Left lung (tissue), 10 donors: ENCODE measurements around the gene IKZF1. TPM values are rescaled to one million over a fixed set of nuclear protein-coding genes. Genes with fewer than 3 reads are reported as not detected.

Experiments
- ATAC-seq: fragments of 200-7000 bp; cut with Tn5 transposase; one replicate; pipeline ENCODE4 v1.9.1; 2020; ENCODE audit warnings: moderate library complexity
- DNase-seq, 4 donors: peaks; one replicate each; pipeline ENCODE4 v3.0.0-alpha.2; 2013 to 2020
- H3K27ac ChIP-seq, 2 donors: fragments of 200-600 bp; sonication (generic) in 1 of 2; one replicate each; pipeline versions ENCODE4 v1.5.0 to v1.8.0; 2020 to 2021
- H3K27me3 ChIP-seq, 2 donors: fragments of 200-600 bp; sonication (generic) in 1 of 2; one replicate each; pipeline versions ENCODE4 v1.5.0 to v1.8.0; 2020 to 2021
- H3K36me3 ChIP-seq, 2 donors: fragments of 200-600 bp; sonication (generic) in 1 of 2; one replicate each; pipeline versions ENCODE4 v1.5.0 to v1.8.0; 2020 to 2021
- H3K4me1 ChIP-seq, 2 donors: fragments of 200-600 bp; one replicate each; pipeline ENCODE4 v1.8.0; 2021
- H3K4me3 ChIP-seq, 2 donors: fragments of 200-600 bp; sonication (generic) in 1 of 2; one replicate each; pipeline versions ENCODE4 v1.5.0 to v1.8.0; 2020 to 2021; ENCODE audit warnings: mild to moderate bottlenecking in 1 of 2
- H3K9me3 ChIP-seq, 2 donors: fragments of 200-600 bp; sonication (generic) in 1 of 2; one replicate each; pipeline versions ENCODE4 v1.5.0 to v1.8.0; 2020 to 2021
- CTCF ChIP-seq, 2 donors: fragments of 200-600 bp; sonication (generic) in 1 of 2; IDR thresholded peaks; one replicate each; pipeline versions ENCODE4 v1.5.0 to v1.8.0; 2021; ENCODE audit warnings: antibody characterized with exemption in 2 of 2
- intact Hi-C, 2 donors: fragments of 100-400 bp; cut with DNase I; formaldehyde crosslinking; loops; one replicate each; pipeline versions ENCODE4 v1.11.2 to v1.14.2; 2022
- polyA plus RNA-seq, 6 donors: library from polyadenylated mRNA; unstranded; fragments of 120-200 nt; gene quantifications; one replicate each; pipeline ENCODE4 v1.2.1, GENCODE V29; 2013; ENCODE audit not compliant: insufficient read length in 6 of 6
- total RNA-seq, 2 donors: library from RNA; stranded (reverse); fragmentation: NEBNext Ultra II Directional; extraction: Animal tissue kit (Norgen Biotek cat#: 25700); gene quantifications; one replicate each; pipeline ENCODE4 v1.2.1, GENCODE V29; 2021
- donor health status: DM: no; HTN: yes; CAD: no.
- donor health status: DM: no; HTN: no; CAD: no.

The IKZF1 gene
- total and polyA plus RNA-seq, 8 donors: 1.9 to 50.2 (median 2.3) TPM

GRCh38 chr7:50292165-50292757 lies 12.3 kb upstream of the IKZF1 start:
- ATAC-seq: no peak
- no peak overlapping the region for H3K4me3 ChIP-seq
- H3K36me3 ChIP-seq: no peaks in the 10 kb centered on the region
- no peaks in the 10 kb centered on the region for H3K9me3 ChIP-seq
- no peak for TF ChIP-seq CTCF (IDR thresholded peaks at IDR 0.05)
- intact Hi-C loops: no loop called here
- no peak for DNase-seq
- no peaks in the 10 kb centered on the region for H3K27me3 ChIP-seq
- no peaks in the 10 kb centered on the region for H3K4me1 ChIP-seq
- H3K27ac ChIP-seq: no peak overlapping the region

- ATAC-seq (no peak), DNase-seq (no peak)
- Histone ChIP-seq H3K27me3 (no peaks in the 10 kb centered on the region), H3K4me1 (no peaks in the 10 kb centered on the region), H3K9me3 (no peaks in the 10 kb centered on the region), H3K4me3 (no peak overlapping the region), H3K36me3 (no peaks in the 10 kb centered on the region), H3K27ac (no peak overlapping the region)
- TF ChIP-seq CTCF (IDR thresholded peaks at IDR 0.05): no peak
- intact Hi-C loops: no loop called here
Measured at GRCh38 chr7:50292763-50293162, 11.8 kb upstream of the IKZF1 start.

- no peaks in the 10 kb centered on the region for H3K4me1 ChIP-seq
- H3K27me3 ChIP-seq: no peaks in the 10 kb centered on the region
- no peak overlapping the region for H3K4me3 ChIP-seq
- intact Hi-C loops: no loop called here
- DNase-seq: no peak
- no peaks in the 10 kb centered on the region for H3K36me3 ChIP-seq
- no peak for ATAC-seq
- no peak overlapping the region for H3K27ac ChIP-seq
- H3K9me3 ChIP-seq: no peaks in the 10 kb centered on the region
- TF ChIP-seq CTCF (IDR thresholded peaks at IDR 0.05): no peak
Measured at GRCh38 chr7:50293509-50294179, 10.9 kb upstream of the IKZF1 start.

GRCh38 chr7:50295133-50295532 lies 9.4 kb upstream of the IKZF1 start:
- intact Hi-C loops: no loop called here
- DNase-seq (no peak), ATAC-seq (no peak)
- H3K27ac ChIP-seq: no peak overlapping the region
- H3K36me3 ChIP-seq: no peaks in the 10 kb centered on the region
- no peak for TF ChIP-seq CTCF (IDR thresholded peaks at IDR 0.05)
- no peak overlapping the region for H3K4me3 ChIP-seq
- H3K9me3 ChIP-seq: no peaks in the 10 kb centered on the region
- H3K27me3 ChIP-seq: no peaks in the 10 kb centered on the region
- no peaks in the 10 kb centered on the region for H3K4me1 ChIP-seq

- peaks cover 0 to 3% of the 10 kb centered on the region in 2 donors for H3K4me1 ChIP-seq
- no peak overlapping the region for H3K27ac ChIP-seq
- peaks cover 0 to 4% of the 10 kb centered on the region in 2 donors for H3K27me3 ChIP-seq
- H3K9me3 ChIP-seq: no peaks in the 10 kb centered on the region
- DNase-seq (no peak), ATAC-seq (no peak)
- no peak for TF ChIP-seq CTCF (IDR thresholded peaks at IDR 0.05)
- H3K36me3 ChIP-seq: no peaks in the 10 kb centered on the region
- H3K4me3 ChIP-seq: no peak overlapping the region
- intact Hi-C loops: no loop called here
Measured at GRCh38 chr7:50296799-50297198, 7.7 kb upstream of the IKZF1 start.
